Fibroblast of lung (primary cell): ENCODE measurements around the gene POU2F2.

Experiments used
- EZH2 ChIP-seq: IDR thresholded peaks from 2 replicates; pipeline ENCODE4 v1.5.1; 2012; ENCODE audit warnings: low read length, control low read depth, mild to moderate bottlenecking; ENCODE audit errors: missing control alignments
- TF ChIP-seq, protein P1 (sequence below), 2 donors: IDR thresholded peaks in 1 of 2; conservative IDR thresholded peaks in 1 of 2; 1 replicate in 1 of 2; 2 replicates in 1 of 2; pipeline ENCODE4 v1.5.1; 2011 to 2012; ENCODE audit warnings: low read length in 2 of 2, control low read depth in 1 of 2, inconsistent platforms in 1 of 2, low read depth in 1 of 2, mild to moderate bottlenecking in 1 of 2

DNA sequence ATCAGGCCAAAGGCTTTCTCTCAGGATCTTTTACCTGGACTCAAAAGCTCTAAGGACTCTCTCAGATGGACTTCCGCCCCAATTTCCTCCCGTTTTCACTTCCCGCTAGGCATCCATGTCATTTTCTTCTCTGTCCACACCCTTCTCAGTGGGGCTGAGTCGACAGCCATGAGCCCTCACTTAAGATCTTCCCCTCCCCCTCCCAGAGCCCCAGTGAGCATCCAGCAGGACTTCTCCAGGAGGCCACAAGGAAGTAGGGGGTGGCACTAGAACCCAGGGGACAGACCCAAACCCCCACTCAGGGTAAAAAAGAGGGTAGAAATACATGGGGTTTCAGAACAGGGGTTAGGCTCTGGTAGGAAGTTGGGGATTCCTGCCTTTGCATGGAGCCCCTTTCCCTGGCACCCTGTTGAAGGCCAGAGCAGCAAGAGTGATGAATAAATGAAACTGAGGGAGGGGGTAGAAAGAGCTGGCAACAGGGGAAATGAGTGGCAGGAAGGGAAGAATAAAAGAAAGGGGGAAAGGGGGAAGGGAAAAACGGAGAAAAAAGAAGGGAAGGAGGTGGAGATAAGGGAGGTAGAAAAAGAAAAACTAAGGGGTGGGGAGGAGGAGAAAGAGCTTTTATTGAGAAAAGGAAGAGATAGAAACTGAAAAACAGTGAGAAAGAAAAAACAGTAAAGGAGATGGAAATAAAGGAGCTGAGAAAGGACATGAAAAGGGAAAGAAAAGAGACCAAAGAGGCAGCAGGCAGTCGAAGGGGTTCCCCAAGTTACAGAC is 42.9 kb upstream of the POU2F2 start:
- TF ChIP-seq, protein P1, sequence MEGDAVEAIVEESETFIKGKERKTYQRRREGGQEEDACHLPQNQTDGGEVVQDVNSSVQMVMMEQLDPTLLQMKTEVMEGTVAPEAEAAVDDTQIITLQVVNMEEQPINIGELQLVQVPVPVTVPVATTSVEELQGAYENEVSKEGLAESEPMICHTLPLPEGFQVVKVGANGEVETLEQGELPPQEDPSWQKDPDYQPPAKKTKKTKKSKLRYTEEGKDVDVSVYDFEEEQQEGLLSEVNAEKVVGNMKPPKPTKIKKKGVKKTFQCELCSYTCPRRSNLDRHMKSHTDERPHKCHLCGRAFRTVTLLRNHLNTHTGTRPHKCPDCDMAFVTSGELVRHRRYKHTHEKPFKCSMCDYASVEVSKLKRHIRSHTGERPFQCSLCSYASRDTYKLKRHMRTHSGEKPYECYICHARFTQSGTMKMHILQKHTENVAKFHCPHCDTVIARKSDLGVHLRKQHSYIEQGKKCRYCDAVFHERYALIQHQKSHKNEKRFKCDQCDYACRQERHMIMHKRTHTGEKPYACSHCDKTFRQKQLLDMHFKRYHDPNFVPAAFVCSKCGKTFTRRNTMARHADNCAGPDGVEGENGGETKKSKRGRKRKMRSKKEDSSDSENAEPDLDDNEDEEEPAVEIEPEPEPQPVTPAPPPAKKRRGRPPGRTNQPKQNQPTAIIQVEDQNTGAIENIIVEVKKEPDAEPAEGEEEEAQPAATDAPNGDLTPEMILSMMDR (conservative IDR thresholded peaks at IDR 0.05 in 1 of 2, IDR thresholded peaks at IDR 0.05 in 1 of 2; ENCODE audit: low read depth in 1 of 2, low read length in 2 of 2), result no peak
- TF ChIP-seq EZH2, result no peak
